H9 (cell line): ENCODE measurements around the gene NCAN. TPM values are rescaled to one million over a fixed set of nuclear protein-coding genes. Genes with fewer than 3 reads are reported as not detected.

Source experiments
- DNase-seq: peaks from one replicate; pipeline ENCODE4 v3.0.0-alpha.2; 2017
- H2AFZ ChIP-seq: one replicate; pipeline ENCODE4 v1.6.1; 2013; ENCODE audit warnings: mild to moderate bottlenecking, low read length, control low read depth, moderate library complexity
- H2AK5ac ChIP-seq: 2 replicates; pipeline ENCODE4 v1.6.1; 2013; ENCODE audit warnings: low read length, control low read depth, mixed read lengths; ENCODE audit not compliant: insufficient read length
- H2BK120ac ChIP-seq: one replicate; pipeline ENCODE4 v1.6.1; 2013; ENCODE audit warnings: low read depth, mild to moderate bottlenecking, low read length, control low read depth, inconsistent platforms; ENCODE audit not compliant: poor library complexity, severe bottlenecking
- H2BK12ac ChIP-seq: 2 replicates; pipeline ENCODE4 v1.6.1; 2013; ENCODE audit warnings: low read length, control low read depth, mixed read lengths, low read depth; ENCODE audit not compliant: insufficient read length
- H2BK15ac ChIP-seq: 2 replicates; pipeline ENCODE4 v1.6.1; 2013; ENCODE audit warnings: low read depth, low read length, control low read depth
- H2BK20ac ChIP-seq: one replicate; pipeline ENCODE4 v1.6.1; 2013; ENCODE audit warnings: low read depth, mild to moderate bottlenecking, low read length, control low read depth, inconsistent platforms; ENCODE audit not compliant: poor library complexity, severe bottlenecking
- H2BK5ac ChIP-seq: 2 replicates; pipeline ENCODE4 v1.6.1; 2013; ENCODE audit warnings: low read length, control low read depth, mixed read lengths; ENCODE audit not compliant: insufficient read length
- H3K14ac ChIP-seq: 2 replicates; pipeline ENCODE4 v1.6.1; 2013; ENCODE audit warnings: low read length, control low read depth; ENCODE audit not compliant: insufficient read depth
- H3K18ac ChIP-seq: 2 replicates; pipeline ENCODE4 v1.6.1; 2013; ENCODE audit warnings: low read depth, mild to moderate bottlenecking, mixed read lengths, low read length, control low read depth; ENCODE audit not compliant: insufficient read length
- H3K23ac ChIP-seq: 2 replicates; pipeline ENCODE4 v1.6.1; 2013; ENCODE audit warnings: low read length, control low read depth, mixed read lengths, low read depth; ENCODE audit not compliant: insufficient read length
- H3K23me2 ChIP-seq: 2 replicates; pipeline ENCODE4 v1.6.1; 2013; ENCODE audit warnings: low read depth, mild to moderate bottlenecking, mixed read lengths, low read length, control low read depth; ENCODE audit not compliant: insufficient read length, poor library complexity, severe bottlenecking
- H3K27ac ChIP-seq: 2 replicates; pipeline ENCODE4 v1.5.1; 2013; ENCODE audit warnings: low read length, control low read depth, mixed read lengths, low read depth; ENCODE audit not compliant: insufficient read length
- H3K27me3 ChIP-seq: 2 replicates; pipeline ENCODE4 v1.6.1; 2013; ENCODE audit warnings: low read length, control low read depth, inconsistent platforms; ENCODE audit not compliant: insufficient read depth
- H3K4ac ChIP-seq: 2 replicates; pipeline ENCODE4 v1.6.1; 2013; ENCODE audit warnings: low read depth, mild to moderate bottlenecking, control low read depth, inconsistent platforms, low read length, moderate library complexity
- H3K4me1 ChIP-seq: 2 replicates; pipeline ENCODE4 v1.6.1; 2013; ENCODE audit warnings: low read length, control low read depth, inconsistent platforms; ENCODE audit not compliant: insufficient read depth
- H3K4me2 ChIP-seq: 2 replicates; pipeline ENCODE4 v1.6.1; 2013; ENCODE audit warnings: low read length, control low read depth, mixed read lengths; ENCODE audit not compliant: insufficient read length, insufficient read depth
- H3K56ac ChIP-seq: 2 replicates; pipeline ENCODE4 v1.6.1; 2013; ENCODE audit warnings: low read depth, mild to moderate bottlenecking, mixed read lengths, low read length, control low read depth; ENCODE audit not compliant: insufficient read length
- H3K79me1 ChIP-seq: 2 replicates; pipeline ENCODE4 v1.6.1; 2013; ENCODE audit warnings: low read depth, mild to moderate bottlenecking, moderate library complexity, low read length, control low read depth, inconsistent platforms; ENCODE audit not compliant: insufficient read depth, poor library complexity, severe bottlenecking
- H3K79me2 ChIP-seq: 2 replicates; pipeline ENCODE4 v1.6.1; 2013; ENCODE audit warnings: low read length, control low read depth, inconsistent platforms; ENCODE audit not compliant: insufficient read depth
- H3K9ac ChIP-seq: 2 replicates; pipeline ENCODE4 v1.6.1; 2013; ENCODE audit warnings: low read length, control low read depth, mixed read lengths; ENCODE audit not compliant: insufficient read length; ENCODE audit errors: extremely low read depth
- H3K9me3 ChIP-seq: one replicate; pipeline ENCODE4 v1.6.1; 2013; ENCODE audit warnings: low read depth, low read length, inconsistent platforms; ENCODE audit not compliant: control insufficient read depth
- H3T11ph ChIP-seq: one replicate; pipeline ENCODE4 v1.6.1; 2013; ENCODE audit warnings: mild to moderate bottlenecking, low read length, control low read depth, inconsistent platforms
- H4K20me1 ChIP-seq: one replicate; pipeline ENCODE4 v1.6.1; 2013; ENCODE audit not compliant: control insufficient read depth, insufficient read length, insufficient read depth
- H4K5ac ChIP-seq: 2 replicates; pipeline ENCODE4 v1.6.1; 2013; ENCODE audit warnings: low read depth, mild to moderate bottlenecking, mixed read lengths, low read length, control low read depth; ENCODE audit not compliant: insufficient read length
- H4K8ac ChIP-seq: replicated peaks from 2 replicates; pipeline ENCODE4 v1.6.1; 2013; ENCODE audit warnings: low read length, control low read depth, mixed read lengths, low read depth; ENCODE audit not compliant: insufficient read length
- H4K91ac ChIP-seq: 2 replicates; pipeline ENCODE4 v1.6.1; 2013; ENCODE audit warnings: low read depth, mild to moderate bottlenecking, moderate library complexity, mixed read lengths, low read length, control low read depth; ENCODE audit not compliant: insufficient read length
- H3K27ac Mint-ChIP-seq, 3 experiments: 2 replicates in 2 of 3; 3 replicates in 1 of 3; pipeline ENCODE4 v1.8.0; 2020 to 2021; ENCODE audit warnings: mixed read lengths in 3 of 3, mild to moderate bottlenecking in 1 of 3, moderate library complexity in 1 of 3
- H3K27me3 Mint-ChIP-seq: 2 replicates; pipeline ENCODE4 v1.8.0; 2021; ENCODE audit warnings: low read depth, mild to moderate bottlenecking, moderate library complexity, mixed read lengths
- H3K36me3 Mint-ChIP-seq, 3 experiments: 2 replicates in 2 of 3; 3 replicates in 1 of 3; pipeline ENCODE4 v1.8.0; 2020 to 2021; ENCODE audit warnings: low read depth in 3 of 3, mixed read lengths in 3 of 3; ENCODE audit not compliant: insufficient read depth in 1 of 3
- H3K4me1 Mint-ChIP-seq, 2 experiments: 2 replicates each; pipeline ENCODE4 v1.8.0; 2020; ENCODE audit warnings: mixed read lengths in 2 of 2
- H3K4me3 Mint-ChIP-seq, 2 experiments: 2 replicates in 1 of 2; 3 replicates in 1 of 2; pipeline ENCODE4 v1.8.0; 2020 to 2021; ENCODE audit warnings: mild to moderate bottlenecking in 2 of 2, mixed read lengths in 2 of 2, moderate library complexity in 1 of 2
- H3K9me3 Mint-ChIP-seq, 2 experiments: 2 replicates in 1 of 2; 3 replicates in 1 of 2; pipeline ENCODE4 v1.8.0; 2020; ENCODE audit warnings: mild to moderate bottlenecking in 2 of 2, mixed read lengths in 2 of 2, moderate library complexity in 1 of 2
- CTCF ChIP-seq: fragments of 200-600 bp; sonication (generic); conservative IDR thresholded peaks from 3 replicates; pipeline ENCODE4 v1.8.0; 2021; ENCODE audit warnings: antibody characterized with exemption, mild to moderate bottlenecking
- WGBS: extraction: QIAGEN DNeasy Blood & Tissue Kit; methylation state at CpG from one replicate; pipeline ENCODE4 v1.1.7; 2013; ENCODE audit warnings: missing lambda C conversion rate, low lambda C conversion rate, mixed read lengths; ENCODE audit not compliant: insufficient read length; ENCODE audit errors: extremely low coverage; 5-methylcytosine and 5-hydroxymethylcytosine counted together
- total RNA-seq: library from RNA; stranded (reverse); gene quantifications from 2 replicates; pipeline ENCODE4 v1.2.1, GENCODE V29; 2021

Gene NCAN
- total RNA-seq, 1 experiment from 2014 or later, result 1.6 TPM

- no peaks in the 10 kb centered on the region for H3K27me3 ChIP-seq
- no peak overlapping the region for H2BK15ac ChIP-seq
- H3K4me1 ChIP-seq, result no peaks in the 10 kb centered on the region; the same call in 1 of the 2 replicates
- TF ChIP-seq CTCF, result no peak
- no peak for DNase-seq
- Mint-ChIP-seq H3K4me3 (peak overlapping the region in 1 of 2 experiments; percentile 54; a peak in 2 of 5 replicates), H3K27ac (peak overlapping the region in 2 of 3 experiments; percentile 30 to 82; a peak in 2 of 7 replicates), H3K27me3 (peaks cover 59% of the 10 kb centered on the region), H3K9me3 (no peaks in the 10 kb centered on the region; a peak in 1 of 5 replicates), H3K36me3 (peaks cover 8 to 16% (median 16%) of the 10 kb centered on the region in 3 experiments), H3K4me1 (peaks cover 11 to 20% of the 10 kb centered on the region in 2 experiments; a peak in 3 of 4 replicates)
- H2AK5ac ChIP-seq, result no peak overlapping the region
- H3K23ac ChIP-seq, result no peak overlapping the region
- H3K4me2 ChIP-seq, result no peak overlapping the region
- no peak overlapping the region for H3K9ac ChIP-seq
- H4K20me1 ChIP-seq, result no peaks in the 10 kb centered on the region
- H3K27ac ChIP-seq, result no peak overlapping the region
- H3K14ac ChIP-seq, result peak overlapping the region; percentile 32; the same call in 1 of the 2 replicates
- no peaks in the 10 kb centered on the region for H3K79me1 ChIP-seq
- H4K91ac ChIP-seq, result no peak overlapping the region
- no peak overlapping the region for H4K5ac ChIP-seq
- H3T11ph ChIP-seq, result no peak overlapping the region
- H3K18ac ChIP-seq, result peak overlapping the region; percentile 51
- H2BK120ac ChIP-seq, result peak overlapping the region; percentile 73
- H2BK20ac ChIP-seq, result no peak overlapping the region
- H3K23me2 ChIP-seq, result peaks cover 9% of the 10 kb centered on the region
- no peak overlapping the region for H2AFZ ChIP-seq
- H4K8ac ChIP-seq, result no peak overlapping the region
- no peaks in the 10 kb centered on the region for H3K79me2 ChIP-seq
- H2BK5ac ChIP-seq, result no peak overlapping the region
- H3K9me3 ChIP-seq, result no peaks in the 10 kb centered on the region
- no peak overlapping the region for H3K56ac ChIP-seq
- no CpG with 5 or more reads among the region's 17 CpGs for WGBS
- no peak overlapping the region for H2BK12ac ChIP-seq
- peak overlapping the region; percentile 69; the same call in 1 of the 2 replicates for H3K4ac ChIP-seq
Observed at GRCh38 chr19:19256072-19256969, 44.6 kb downstream of the NCAN start.
